Measurements from ENCODE around the gene TTC39B.

DNA sequence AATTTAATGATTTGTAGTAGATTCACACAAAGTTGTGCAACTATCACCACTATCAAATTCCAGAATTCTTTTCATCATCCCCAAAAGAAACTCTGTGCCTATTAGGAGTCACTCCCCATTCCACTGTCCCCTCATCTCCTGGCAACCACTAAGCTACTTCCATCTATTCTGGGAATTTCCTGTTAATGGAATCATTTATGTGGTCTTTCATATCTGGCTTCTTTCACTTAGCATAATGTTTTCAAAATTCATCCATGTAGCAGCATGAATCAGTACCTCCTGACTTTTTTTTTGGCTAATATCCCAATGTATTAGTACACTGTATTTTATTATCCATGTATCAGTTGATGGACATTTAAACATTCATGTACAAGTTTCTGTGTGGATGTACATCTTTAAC is 157.6 kb downstream of the TTC39B start:
- no peak for TF ChIP-seq POLR2AphosphoS5 (IDR thresholded peaks at IDR 0.05)
- TF ChIP-seq, protein P1, sequence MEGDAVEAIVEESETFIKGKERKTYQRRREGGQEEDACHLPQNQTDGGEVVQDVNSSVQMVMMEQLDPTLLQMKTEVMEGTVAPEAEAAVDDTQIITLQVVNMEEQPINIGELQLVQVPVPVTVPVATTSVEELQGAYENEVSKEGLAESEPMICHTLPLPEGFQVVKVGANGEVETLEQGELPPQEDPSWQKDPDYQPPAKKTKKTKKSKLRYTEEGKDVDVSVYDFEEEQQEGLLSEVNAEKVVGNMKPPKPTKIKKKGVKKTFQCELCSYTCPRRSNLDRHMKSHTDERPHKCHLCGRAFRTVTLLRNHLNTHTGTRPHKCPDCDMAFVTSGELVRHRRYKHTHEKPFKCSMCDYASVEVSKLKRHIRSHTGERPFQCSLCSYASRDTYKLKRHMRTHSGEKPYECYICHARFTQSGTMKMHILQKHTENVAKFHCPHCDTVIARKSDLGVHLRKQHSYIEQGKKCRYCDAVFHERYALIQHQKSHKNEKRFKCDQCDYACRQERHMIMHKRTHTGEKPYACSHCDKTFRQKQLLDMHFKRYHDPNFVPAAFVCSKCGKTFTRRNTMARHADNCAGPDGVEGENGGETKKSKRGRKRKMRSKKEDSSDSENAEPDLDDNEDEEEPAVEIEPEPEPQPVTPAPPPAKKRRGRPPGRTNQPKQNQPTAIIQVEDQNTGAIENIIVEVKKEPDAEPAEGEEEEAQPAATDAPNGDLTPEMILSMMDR (IDR thresholded peaks at IDR 0.05): no peak
